GM12801 (cell line): ENCODE data around the gene AMH.

ENCODE experiments used
- CTCF ChIP-seq: IDR thresholded peaks from one replicate; pipeline ENCODE4 v1.5.1; 2011; ENCODE audit warnings: control low read depth; ENCODE audit not compliant: insufficient read length; ENCODE audit errors: extremely low read depth

Gene AMH

DNA sequence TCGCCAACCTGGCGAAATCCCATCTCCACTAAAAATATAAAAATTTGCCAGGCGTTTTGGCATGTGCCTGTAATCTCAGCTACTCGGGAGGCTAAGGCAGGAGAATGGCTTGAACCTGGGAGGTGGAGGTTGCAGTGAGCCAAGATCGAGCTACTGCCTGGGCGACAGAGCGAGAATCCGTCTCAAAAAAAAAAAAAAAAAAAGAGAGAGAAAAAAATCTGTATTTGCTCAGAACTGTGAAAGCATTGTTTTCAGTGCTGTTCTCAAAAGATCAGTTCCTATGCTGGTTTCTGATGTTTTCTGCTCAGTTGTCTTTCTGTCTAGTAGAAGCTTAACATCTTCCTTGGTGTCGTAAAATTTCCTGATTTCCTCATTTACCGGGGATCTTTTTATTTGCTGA, 9.9 kb upstream of the AMH start:
- TF ChIP-seq CTCF, result no peak

DNA sequence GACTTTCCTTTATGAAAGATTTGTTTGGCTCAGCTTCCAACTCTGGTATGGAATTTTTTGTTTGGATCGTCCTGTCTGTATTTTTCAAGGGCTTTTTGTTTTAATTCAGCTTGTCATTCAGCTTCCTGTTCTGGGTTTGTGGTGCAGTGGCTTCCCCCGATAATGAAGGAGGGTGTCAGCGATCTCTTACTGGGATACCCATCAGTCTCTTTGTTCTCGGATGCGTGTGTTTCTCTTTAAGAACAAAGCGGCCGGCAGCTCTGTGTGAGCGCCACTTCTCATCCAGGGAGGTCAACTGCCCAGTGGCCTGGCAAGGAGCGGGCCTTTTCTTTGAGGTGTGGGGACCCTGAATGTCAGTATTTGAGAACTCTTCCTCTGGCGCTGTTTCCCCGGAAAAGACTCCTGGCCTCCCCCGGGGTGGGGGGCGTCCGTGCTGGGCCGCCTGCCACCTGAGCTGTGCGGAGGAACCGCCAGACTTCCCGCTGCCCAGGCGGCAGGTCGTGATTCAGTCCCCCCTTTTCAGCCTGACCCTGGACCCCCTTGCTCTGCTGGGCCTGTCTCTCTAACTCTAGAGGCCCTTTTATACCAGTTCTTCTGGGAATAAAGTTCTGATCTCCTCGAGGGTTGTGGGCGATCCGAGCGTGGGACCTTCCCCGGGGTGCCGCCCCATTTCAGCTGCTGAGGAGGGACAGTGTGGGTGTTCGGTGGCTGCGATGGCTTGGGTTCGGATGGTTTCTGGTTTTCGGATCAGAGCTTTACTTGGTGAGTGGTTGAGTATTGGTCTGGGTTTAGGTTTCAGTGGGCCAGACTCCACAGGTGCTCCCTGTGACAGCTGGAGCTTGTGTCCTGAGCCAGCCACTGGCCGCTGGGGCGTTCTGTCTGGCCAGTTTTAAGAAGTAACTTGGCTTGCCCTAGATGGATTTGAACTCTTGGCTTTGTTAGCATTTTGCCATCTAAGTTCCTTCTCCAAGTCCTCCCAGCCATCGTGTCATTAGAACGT, 9.1 kb upstream of the AMH start:
- no peak for TF ChIP-seq CTCF

DNA sequence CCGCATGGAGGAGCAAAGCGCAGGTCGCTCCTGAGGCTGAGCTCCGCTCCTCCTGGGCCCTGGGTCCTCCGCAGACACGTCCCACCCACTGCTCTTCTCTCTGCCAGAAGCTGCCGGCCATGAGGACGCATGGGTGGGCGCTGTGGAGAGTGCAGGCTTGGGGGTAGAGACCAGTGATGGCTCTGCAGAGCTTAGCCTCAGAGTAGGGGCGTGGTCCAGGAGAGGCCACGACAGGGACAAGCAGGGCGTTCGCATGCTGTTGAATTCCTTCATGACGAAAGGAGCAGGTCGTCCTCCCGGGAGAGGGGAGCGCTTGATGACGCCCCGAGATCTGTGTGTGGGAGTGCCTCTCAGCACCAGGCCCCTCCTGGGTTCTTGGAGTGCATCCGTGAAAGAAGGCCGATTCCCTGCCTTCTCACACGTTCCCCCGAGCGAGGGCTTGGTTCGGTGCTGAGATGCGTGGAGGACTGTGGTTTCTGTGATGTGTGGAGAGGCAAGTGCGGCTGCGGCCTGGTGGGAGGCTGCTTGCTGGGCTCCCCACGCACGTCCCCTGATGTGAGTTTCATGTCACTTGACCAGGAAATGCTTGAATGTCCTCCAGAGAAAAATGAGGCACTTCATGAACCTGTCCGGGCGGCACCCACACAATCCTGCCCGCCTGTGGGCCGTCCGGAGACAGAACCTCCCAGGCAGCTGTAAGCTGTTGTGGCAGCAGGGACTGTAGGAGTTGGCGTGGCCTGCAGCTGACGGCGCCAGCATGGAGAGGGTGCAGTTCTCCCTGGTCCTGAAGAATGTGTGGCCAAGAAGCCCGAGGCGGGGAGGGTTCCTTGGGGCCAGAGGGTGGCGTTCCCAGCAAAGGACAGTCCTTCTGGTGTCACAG, 8.0 kb upstream of the AMH start:
- TF ChIP-seq CTCF, result no peak

DNA sequence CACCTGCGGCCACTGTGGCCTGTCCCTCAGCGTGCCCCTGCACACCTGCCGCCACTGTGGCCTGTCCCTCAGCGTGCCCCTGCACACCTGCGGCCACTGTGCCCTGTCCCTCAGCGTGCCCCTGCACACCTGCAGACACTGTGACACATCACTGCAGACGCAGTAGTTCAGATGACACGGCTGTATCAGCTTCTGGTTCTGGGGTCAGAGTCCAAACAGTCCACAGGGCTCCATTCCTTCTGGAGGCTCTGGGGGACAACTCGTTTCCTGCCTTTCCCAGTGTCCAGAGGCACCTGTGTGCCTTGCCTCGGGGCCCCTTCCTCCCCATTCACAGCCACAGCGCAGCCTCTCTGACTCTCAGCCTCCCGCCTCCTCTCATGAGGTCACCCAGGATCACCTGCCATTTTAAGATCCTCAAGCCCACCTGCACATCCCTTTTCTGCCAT, 7.0 kb upstream of the AMH start:
- no peak for TF ChIP-seq CTCF

- TF ChIP-seq CTCF, result no peak
Measured at GRCh38 chr19:2242816-2243215, 6.3 kb upstream of the AMH start.

DNA sequence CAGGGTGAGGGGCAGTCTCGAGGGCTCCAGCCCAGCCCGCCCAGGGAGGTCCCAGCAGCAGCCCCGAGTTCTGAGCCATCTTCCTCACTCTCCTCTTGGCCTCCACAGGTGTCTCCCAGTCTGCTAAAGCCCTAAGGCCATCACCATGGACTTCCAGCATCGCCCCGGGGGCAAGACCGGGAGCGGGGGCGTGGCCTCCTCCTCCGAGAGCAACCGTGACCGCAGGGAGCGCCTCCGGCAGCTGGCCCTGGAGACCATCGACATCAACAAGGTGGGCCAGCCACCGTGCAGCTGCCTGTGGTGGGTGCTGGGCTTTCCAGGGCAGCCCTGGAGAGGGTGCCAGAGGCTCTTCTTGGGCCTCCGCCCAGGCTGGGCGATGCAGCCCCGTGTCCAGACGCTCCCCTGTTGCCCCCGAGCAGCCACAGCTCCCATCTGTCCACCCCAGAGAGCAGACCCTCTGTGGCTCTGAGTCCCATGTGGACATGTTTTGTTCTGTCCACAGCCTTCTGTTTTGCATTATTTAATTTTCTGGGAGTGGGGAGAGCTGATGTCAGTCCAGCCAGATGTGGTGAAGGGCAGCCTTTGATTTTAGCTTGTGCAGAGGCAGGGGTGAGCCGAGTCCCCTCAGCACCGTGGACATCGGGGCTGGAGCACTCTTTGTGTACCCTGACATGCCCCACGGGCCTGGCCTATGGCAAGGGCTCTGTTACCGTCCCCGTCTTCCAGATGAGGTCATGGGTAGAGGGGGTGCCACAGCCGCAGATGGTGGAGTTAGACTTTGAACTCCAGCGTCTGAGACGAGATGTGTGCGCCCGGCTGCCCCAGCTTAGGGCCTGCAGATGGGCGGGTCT, 5.6 kb upstream of the AMH start:
- TF ChIP-seq CTCF, result no peak
